ENCODE data around the gene CRX.
"Not testable (repeated sequence)": the region's sequence is repeated elsewhere in the genome, so short reads cannot be mapped to it uniquely, and the experiment has no call there.

Gene CRX

GRCh38 chr19:47805313-47805712 lies 16.4 kb upstream of the CRX start:
- no peak overlapping the region for H3K4me2 ChIP-seq (ENCODE audit: low read length)
- no peak overlapping the region for H3K27ac ChIP-seq
- H3K9me3 ChIP-seq (ENCODE audit: control insufficient read depth, low read length) = no peaks in the 10 kb centered on the region
- no peak overlapping the region for H3K9ac ChIP-seq
- H3K79me2 ChIP-seq = no peaks in the 10 kb centered on the region
- H3K36me3 ChIP-seq (ENCODE audit: control insufficient read depth, insufficient read depth, low read length) = no peaks in the 10 kb centered on the region
- H3K4me1 ChIP-seq = no peaks in the 10 kb centered on the region
- H2AFZ ChIP-seq = no peak overlapping the region
- no peaks in the 10 kb centered on the region for H3K27me3 ChIP-seq (ENCODE audit: control insufficient read depth, insufficient read depth, low read length)
- H3K4me3 ChIP-seq (ENCODE audit: low read depth, low read length) = no peak overlapping the region
- TF ChIP-seq CTCF (IDR thresholded peaks at IDR 0.05) = no peak

- Histone ChIP-seq H3K4me1 (no peaks in the 10 kb centered on the region), H3K36me3 (ENCODE audit: control insufficient read depth, insufficient read depth, low read length) (no peaks in the 10 kb centered on the region), H3K4me3 (ENCODE audit: low read depth, low read length) (no peak overlapping the region), H3K27ac (no peak overlapping the region), H3K9me3 (ENCODE audit: control insufficient read depth, low read length) (no peaks in the 10 kb centered on the region), H3K79me2 (no peaks in the 10 kb centered on the region), H2AFZ (no peak overlapping the region), H3K4me2 (ENCODE audit: low read length) (no peak overlapping the region), H3K27me3 (ENCODE audit: control insufficient read depth, insufficient read depth, low read length) (no peaks in the 10 kb centered on the region), H3K9ac (no peak overlapping the region)
- TF ChIP-seq CTCF (IDR thresholded peaks at IDR 0.05) = no peak
Measured at GRCh38 chr19:47806435-47806834, 15.3 kb upstream of the CRX start.

GRCh38 chr19:47813304-47813994 lies 8.3 kb upstream of the CRX start:
- Histone ChIP-seq H3K9me3 (ENCODE audit: control insufficient read depth, low read length) (no peaks in the 10 kb centered on the region), H3K79me2 (no peaks in the 10 kb centered on the region), H3K4me3 (ENCODE audit: low read depth, low read length) (no peak overlapping the region), H3K4me1 (no peaks in the 10 kb centered on the region), H3K27me3 (ENCODE audit: control insufficient read depth, insufficient read depth, low read length) (no peaks in the 10 kb centered on the region), H3K4me2 (ENCODE audit: low read length) (no peak overlapping the region), H3K36me3 (ENCODE audit: control insufficient read depth, insufficient read depth, low read length) (no peaks in the 10 kb centered on the region), H2AFZ (no peak overlapping the region), H3K9ac (no peak overlapping the region), H3K27ac (no peak overlapping the region)
- peak; percentile 28 for TF ChIP-seq CTCF (IDR thresholded peaks at IDR 0.05)

GRCh38 chr19:47813995-47814328 lies 7.8 kb upstream of the CRX start:
- Histone ChIP-seq H2AFZ (no peak overlapping the region), H3K9me3 (ENCODE audit: control insufficient read depth, low read length) (no peaks in the 10 kb centered on the region), H3K27me3 (ENCODE audit: control insufficient read depth, insufficient read depth, low read length) (no peaks in the 10 kb centered on the region), H3K79me2 (no peaks in the 10 kb centered on the region), H3K27ac (no peak overlapping the region), H3K36me3 (ENCODE audit: control insufficient read depth, insufficient read depth, low read length) (no peaks in the 10 kb centered on the region), H3K4me1 (no peaks in the 10 kb centered on the region), H3K4me2 (ENCODE audit: low read length) (no peak overlapping the region), H3K9ac (no peak overlapping the region), H3K4me3 (ENCODE audit: low read depth, low read length) (no peak overlapping the region)
- no peak for TF ChIP-seq CTCF (IDR thresholded peaks at IDR 0.05)

GRCh38 chr19:47816270-47816669 lies 5.5 kb upstream of the CRX start:
- not testable (repeated sequence) for H3K79me2 ChIP-seq; H3K4me3 ChIP-seq (ENCODE audit: low read depth, low read length); H3K9me3 ChIP-seq (ENCODE audit: control insufficient read depth, low read length); H3K9ac ChIP-seq; H3K4me1 ChIP-seq; H3K27me3 ChIP-seq (ENCODE audit: control insufficient read depth, insufficient read depth, low read length); H3K36me3 ChIP-seq (ENCODE audit: control insufficient read depth, insufficient read depth, low read length); H2AFZ ChIP-seq; H3K27ac ChIP-seq; H3K4me2 ChIP-seq (ENCODE audit: low read length)

- H3K36me3 ChIP-seq (ENCODE audit: control insufficient read depth, insufficient read depth, low read length); H3K4me2 ChIP-seq (ENCODE audit: low read length); H3K4me1 ChIP-seq; H2AFZ ChIP-seq; H3K27ac ChIP-seq; H3K9me3 ChIP-seq (ENCODE audit: control insufficient read depth, low read length); H3K9ac ChIP-seq; H3K27me3 ChIP-seq (ENCODE audit: control insufficient read depth, insufficient read depth, low read length); H3K79me2 ChIP-seq; H3K4me3 ChIP-seq (ENCODE audit: low read depth, low read length): not testable (repeated sequence)
Measured at GRCh38 chr19:47818221-47818620, 3.5 kb upstream of the CRX start.
